ENCODE data around the gene DOCK1.

The DOCK1 gene

GRCh38 chr10:127326883-127327282 lies 421.7 kb downstream of the DOCK1 start:
- H3K4me3 ChIP-seq (ENCODE audit: low read depth, low read length): no peak overlapping the region

GRCh38 chr10:127331696-127332095 lies 426.5 kb downstream of the DOCK1 start:
- H3K4me3 ChIP-seq (ENCODE audit: low read depth, low read length): no peak overlapping the region

- no peak overlapping the region for H3K4me3 ChIP-seq (ENCODE audit: low read depth, low read length)
Measured at GRCh38 chr10:127332631-127333030, 427.4 kb downstream of the DOCK1 start.

- no peak overlapping the region for H3K4me3 ChIP-seq (ENCODE audit: low read depth, low read length)
Measured at GRCh38 chr10:127337801-127338200, 432.6 kb downstream of the DOCK1 start.

- H3K4me3 ChIP-seq (ENCODE audit: low read depth, low read length): no peak overlapping the region
Measured at GRCh38 chr10:127338399-127339110, 433.3 kb downstream of the DOCK1 start.

GRCh38 chr10:127343821-127344220 lies 438.6 kb downstream of the DOCK1 start:
- H3K4me3 ChIP-seq (ENCODE audit: low read depth, low read length): no peak overlapping the region

GRCh38 chr10:127344346-127344745 lies 439.1 kb downstream of the DOCK1 start:
- H3K4me3 ChIP-seq (ENCODE audit: low read depth, low read length): no peak overlapping the region

GRCh38 chr10:127345231-127345965 lies 440.2 kb downstream of the DOCK1 start:
- no peak overlapping the region for H3K4me3 ChIP-seq (ENCODE audit: low read depth, low read length)

GRCh38 chr10:127346604-127347003 lies 441.4 kb downstream of the DOCK1 start:
- H3K4me3 ChIP-seq (ENCODE audit: low read depth, low read length): no peak overlapping the region

- H3K4me3 ChIP-seq (ENCODE audit: low read depth, low read length): no peak overlapping the region
Measured at GRCh38 chr10:127347202-127347959, 442.2 kb downstream of the DOCK1 start.

GRCh38 chr10:127349737-127350136 lies 444.5 kb downstream of the DOCK1 start:
- H3K4me3 ChIP-seq (ENCODE audit: low read depth, low read length): no peak overlapping the region

- no peak overlapping the region for H3K4me3 ChIP-seq (ENCODE audit: low read depth, low read length)
Measured at GRCh38 chr10:127351542-127351941, 446.3 kb downstream of the DOCK1 start.

- H3K4me3 ChIP-seq (ENCODE audit: low read depth, low read length): no peak overlapping the region
Measured at GRCh38 chr10:127353544-127353943, 448.3 kb downstream of the DOCK1 start.

- no peak overlapping the region for H3K4me3 ChIP-seq (ENCODE audit: low read depth, low read length)
Measured at GRCh38 chr10:127354255-127354654, 449.0 kb downstream of the DOCK1 start.

GRCh38 chr10:127354992-127355391 lies 449.8 kb downstream of the DOCK1 start:
- no peak overlapping the region for H3K4me3 ChIP-seq (ENCODE audit: low read depth, low read length)

GRCh38 chr10:127356360-127356759 lies 451.1 kb downstream of the DOCK1 start:
- H3K4me3 ChIP-seq (ENCODE audit: low read depth, low read length): no peak overlapping the region

- H3K4me3 ChIP-seq (ENCODE audit: low read depth, low read length): no peak overlapping the region
Measured at GRCh38 chr10:127357265-127357664, 452.0 kb downstream of the DOCK1 start.

- no peak overlapping the region for H3K4me3 ChIP-seq (ENCODE audit: low read depth, low read length)
Measured at GRCh38 chr10:127358337-127358736, 453.1 kb downstream of the DOCK1 start.

GRCh38 chr10:127364034-127364433 lies 458.8 kb downstream of the DOCK1 start:
- H3K4me3 ChIP-seq (ENCODE audit: low read depth, low read length): no peak overlapping the region

GRCh38 chr10:127368101-127368500 lies 462.9 kb downstream of the DOCK1 start:
- no peak overlapping the region for H3K4me3 ChIP-seq (ENCODE audit: low read depth, low read length)

GRCh38 chr10:127368929-127369328 lies 463.7 kb downstream of the DOCK1 start:
- no peak overlapping the region for H3K4me3 ChIP-seq (ENCODE audit: low read depth, low read length)

- no peak overlapping the region for H3K4me3 ChIP-seq (ENCODE audit: low read depth, low read length)
Measured at GRCh38 chr10:127370601-127371000, 465.4 kb downstream of the DOCK1 start.

Measured in iPS-11a (cell line).